HG03520 (cell line): ENCODE results near the gene PCLAF.
"Not testable (repeated sequence)": the region's sequence is repeated elsewhere in the genome, so short reads cannot be mapped to it uniquely, and the experiment has no call there.

Experiments
- ATAC-seq: cut with Tn5 transposase; IDR thresholded peaks from one replicate; pipeline ENCODE4 v1.9.1; 2021; ENCODE audit warnings: mild to moderate bottlenecking, moderate library complexity; ENCODE audit not compliant: unreplicated experiment

Gene PCLAF

DNA sequence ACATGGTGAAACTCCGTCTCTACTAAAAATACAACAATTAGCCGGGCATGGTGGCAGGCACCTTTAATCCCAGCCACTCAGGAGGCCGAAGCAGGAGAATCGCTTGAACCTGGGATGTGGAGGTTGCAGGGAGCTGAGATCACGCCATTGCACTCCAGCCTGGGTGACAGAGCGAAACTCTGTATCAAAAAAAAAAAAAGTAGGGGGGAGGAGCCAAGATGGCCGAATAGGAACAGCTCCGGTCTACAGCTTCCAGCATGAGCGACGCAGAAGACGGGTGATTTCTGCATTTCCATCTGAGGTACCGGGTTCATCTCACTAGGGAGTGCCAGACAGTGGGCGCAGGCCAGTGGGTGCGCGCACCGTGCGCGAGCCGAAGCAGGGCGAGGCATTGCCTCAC is 54.8 kb downstream of the PCLAF start:
- not testable (repeated sequence) for ATAC-seq

DNA sequence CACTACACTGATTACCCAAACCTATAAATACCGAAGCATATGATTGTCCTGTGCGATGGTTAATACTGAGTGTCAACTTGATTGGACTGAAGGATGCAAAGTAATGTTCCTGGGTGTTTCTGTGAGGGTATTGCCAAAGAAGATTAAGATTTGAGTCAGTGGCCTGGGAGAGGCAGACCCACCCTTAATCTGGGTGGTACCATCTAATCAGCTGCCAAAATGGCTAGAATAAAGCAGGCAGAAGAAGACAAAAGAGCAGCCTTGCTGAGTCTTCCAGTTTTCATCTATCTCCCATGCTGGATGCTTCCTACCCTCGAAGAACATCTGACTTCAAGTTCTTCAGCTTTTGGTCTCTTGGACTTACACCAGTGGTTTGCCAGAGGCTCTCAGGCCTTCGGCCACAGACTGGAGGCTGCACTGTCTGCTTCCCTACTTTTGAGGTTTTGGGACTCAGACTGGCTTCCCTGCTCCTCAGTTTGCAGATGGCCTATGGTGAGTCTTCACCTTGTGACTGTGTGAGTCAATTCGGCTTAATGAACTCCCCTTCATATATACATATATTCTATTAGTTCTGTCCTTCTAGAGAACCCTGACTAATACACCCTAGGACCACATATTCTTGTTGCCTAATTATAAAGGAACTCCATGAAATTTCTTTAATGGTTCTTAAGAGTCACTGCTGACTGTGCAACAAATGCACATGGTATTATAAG is 56.9 kb downstream of the PCLAF start:
- ATAC-seq = no peak

DNA sequence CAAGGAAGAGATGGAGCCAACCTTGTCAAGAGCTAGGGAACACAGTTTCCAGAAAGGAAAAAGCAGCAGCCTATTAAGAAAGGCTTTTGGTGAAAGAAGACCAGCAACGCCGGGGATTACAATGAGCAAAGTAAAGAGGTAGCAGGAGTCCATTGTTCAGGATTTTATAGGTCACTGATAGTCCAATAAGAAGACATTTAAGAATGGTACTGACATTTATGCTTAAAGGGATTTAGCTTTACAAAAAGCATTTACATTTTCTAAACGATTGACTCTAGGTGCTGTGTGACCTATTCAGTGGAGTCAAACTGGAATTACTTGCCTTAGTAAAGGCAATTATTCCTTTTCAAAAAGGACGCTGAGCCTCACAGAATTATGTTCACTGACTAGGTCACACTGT is 66.0 kb downstream of the PCLAF start:
- ATAC-seq = no peak

DNA sequence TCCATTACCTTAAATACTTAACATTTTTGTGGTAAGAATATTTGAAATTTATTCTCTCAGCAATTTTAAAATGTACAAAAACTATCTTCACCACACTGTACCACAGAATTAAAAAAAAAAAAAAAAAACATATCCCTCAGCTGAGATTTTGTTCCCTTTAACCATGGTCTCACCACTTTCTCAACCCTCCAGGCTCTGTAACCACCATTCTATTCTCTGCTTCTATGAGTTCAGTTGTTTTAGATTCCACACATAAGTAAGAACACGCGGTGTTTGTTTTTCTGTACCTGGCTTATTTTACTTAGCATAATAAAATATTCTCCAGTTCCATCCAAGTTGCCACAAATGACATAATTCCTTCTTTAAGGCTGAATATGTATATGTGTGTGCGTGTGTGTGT is 66.8 kb downstream of the PCLAF start:
- no peak for ATAC-seq
